H1 (cell line): Measurements from ENCODE around the gene FANCD2OS. TPM values are rescaled to one million over a fixed set of nuclear protein-coding genes. Genes with fewer than 3 reads are reported as not detected.

Source experiments
- HDAC2 ChIP-seq, 2 experiments: fragments of 300-600 bp in 1 of 2; sonication (generic) in 1 of 2; IDR thresholded peaks; 2 replicates each; pipeline ENCODE4 v1.6.1; 2011 to 2012; ENCODE audit warnings: low read depth in 2 of 2, low read length in 2 of 2, mild to moderate bottlenecking in 2 of 2, moderate library complexity in 2 of 2, borderline replicate concordance in 1 of 2, inconsistent platforms in 1 of 2
- SUZ12 ChIP-seq: fragments of 200-600 bp; sonication (generic); IDR thresholded peaks from 2 replicates; pipeline ENCODE4 v1.6.1; 2012; ENCODE audit warnings: mild to moderate bottlenecking, inconsistent platforms, low read length, moderate library complexity, mixed read lengths
- TAF7 ChIP-seq: optimal IDR thresholded peaks from 2 replicates; pipeline ENCODE3; 2011; ENCODE audit warnings: low read depth, mild to moderate bottlenecking, inconsistent platforms, low read length, moderate library complexity, borderline replicate concordance
- polyA plus RNA-seq, 7 experiments: library from polyadenylated mRNA; depleted of rRNA in 3 of 7; stranded (reverse) in 5 of 7; unstranded in 2 of 7; fragments of >200 nt in 5 of 7; fragments of 200-250 nt in 2 of 7; gene quantifications; 1 replicate in 5 of 7; 2 replicates in 1 of 7; 4 replicates in 1 of 7; pipeline versions ENCODE4 v1.2.1 to v1.2.3, GENCODE V29; 2011 to 2013; ENCODE audit warnings: missing spikeins in 2 of 7, mixed read lengths in 2 of 7
- total RNA-seq: library from RNA; stranded (reverse); fragmentation: NEBNext Ultra II Directional; extraction: Animal tissue kit (Norgen Biotek cat#: 25700); gene quantifications from 2 replicates; pipeline ENCODE4 v1.2.1, GENCODE V29; 2021
- TF ChIP-seq, protein P1 (sequence below): IDR thresholded peaks from 2 replicates; pipeline ENCODE4 v1.6.1; 2012; ENCODE audit warnings: inconsistent platforms

The FANCD2OS gene
- total and polyA plus RNA-seq, 2 of the 8 experiments (the other 6 are each of a cell fraction or from before 2014, with no cell fraction given): not detected

DNA sequence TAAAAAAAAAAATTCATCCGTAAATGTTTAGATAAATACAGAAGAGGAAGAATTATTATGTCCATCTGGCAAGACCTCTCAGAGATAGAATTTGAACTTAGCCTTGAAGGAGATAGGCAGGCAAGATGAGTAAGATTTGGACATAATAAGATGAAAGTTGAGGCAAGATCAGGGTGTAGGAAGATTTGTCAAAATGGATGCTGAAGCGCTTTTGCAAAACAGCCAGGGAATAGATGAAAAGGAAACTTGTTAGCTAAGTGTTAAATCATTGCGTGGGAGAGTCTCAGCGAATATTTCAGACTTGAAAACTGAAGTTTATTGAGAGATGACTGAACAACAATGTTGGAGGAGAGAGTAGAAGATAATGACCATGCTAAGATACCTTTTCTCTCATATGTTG is 14.7 kb upstream of the FANCD2OS start (continued):
- TF ChIP-seq HDAC2 (IDR thresholded peaks at IDR 0.05; ENCODE audit: borderline replicate concordance in 1 of 2, low read depth in 2 of 2, low read length in 2 of 2) (no peak), TAF7 (no peak), SUZ12 (no peak)
- TF ChIP-seq, protein P1, sequence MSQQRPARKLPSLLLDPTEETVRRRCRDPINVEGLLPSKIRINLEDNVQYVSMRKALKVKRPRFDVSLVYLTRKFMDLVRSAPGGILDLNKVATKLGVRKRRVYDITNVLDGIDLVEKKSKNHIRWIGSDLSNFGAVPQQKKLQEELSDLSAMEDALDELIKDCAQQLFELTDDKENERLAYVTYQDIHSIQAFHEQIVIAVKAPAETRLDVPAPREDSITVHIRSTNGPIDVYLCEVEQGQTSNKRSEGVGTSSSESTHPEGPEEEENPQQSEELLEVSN: no peak
